Measurements from ENCODE around the gene HS3ST3A1.
"Not testable (repeated sequence)": the region's sequence is repeated elsewhere in the genome, so short reads cannot be mapped to it uniquely, and the experiment has no call there.

HS3ST3A1 gene

GRCh38 chr17:13575922-13576419 lies 25.8 kb downstream of the HS3ST3A1 start:
- H3K4me3 ChIP-seq (ENCODE audit: low read depth, low read length) = no peak overlapping the region

- H3K4me3 ChIP-seq (ENCODE audit: low read depth, low read length) = no peak overlapping the region
Observed at GRCh38 chr17:13575466-13575865, 26.3 kb downstream of the HS3ST3A1 start.

- H3K4me3 ChIP-seq (ENCODE audit: low read depth, low read length) = no peak overlapping the region
Observed at GRCh38 chr17:13572581-13572980, 29.1 kb downstream of the HS3ST3A1 start.

GRCh38 chr17:13569398-13570123 lies 32.2 kb downstream of the HS3ST3A1 start:
- no peak overlapping the region for H3K4me3 ChIP-seq (ENCODE audit: low read depth, low read length)

- no peak overlapping the region for H3K4me3 ChIP-seq (ENCODE audit: low read depth, low read length)
Observed at GRCh38 chr17:13568582-13569397, 32.9 kb downstream of the HS3ST3A1 start.

- H3K4me3 ChIP-seq (ENCODE audit: low read depth, low read length) = no peak overlapping the region
Observed at GRCh38 chr17:13563866-13564265, 37.9 kb downstream of the HS3ST3A1 start.

- no peak overlapping the region for H3K4me3 ChIP-seq (ENCODE audit: low read depth, low read length)
Observed at GRCh38 chr17:13562271-13562800, 39.4 kb downstream of the HS3ST3A1 start.

GRCh38 chr17:13561606-13562270 lies 40.0 kb downstream of the HS3ST3A1 start:
- H3K4me3 ChIP-seq (ENCODE audit: low read depth, low read length) = no peak overlapping the region

- H3K4me3 ChIP-seq (ENCODE audit: low read depth, low read length) = no peak overlapping the region
Observed at GRCh38 chr17:13560935-13561334, 40.8 kb downstream of the HS3ST3A1 start.

GRCh38 chr17:13558588-13558987 lies 43.1 kb downstream of the HS3ST3A1 start:
- no peak overlapping the region for H3K4me3 ChIP-seq (ENCODE audit: low read depth, low read length)

- no peak overlapping the region for H3K4me3 ChIP-seq (ENCODE audit: low read depth, low read length)
Observed at GRCh38 chr17:13557077-13557476, 44.7 kb downstream of the HS3ST3A1 start.

GRCh38 chr17:13554231-13554630 lies 47.5 kb downstream of the HS3ST3A1 start:
- no peak overlapping the region for H3K4me3 ChIP-seq (ENCODE audit: low read depth, low read length)

GRCh38 chr17:13550291-13550690 lies 51.4 kb downstream of the HS3ST3A1 start:
- H3K4me3 ChIP-seq (ENCODE audit: low read depth, low read length) = no peak overlapping the region

- H3K4me3 ChIP-seq (ENCODE audit: low read depth, low read length) = not testable (repeated sequence)
Observed at GRCh38 chr17:13548576-13548975, 53.2 kb downstream of the HS3ST3A1 start.

GRCh38 chr17:13546851-13547250 lies 54.9 kb downstream of the HS3ST3A1 start:
- H3K4me3 ChIP-seq (ENCODE audit: low read depth, low read length) = no peak overlapping the region

- no peak overlapping the region for H3K4me3 ChIP-seq (ENCODE audit: low read depth, low read length)
Observed at GRCh38 chr17:13545941-13546340, 55.8 kb downstream of the HS3ST3A1 start.

- H3K4me3 ChIP-seq (ENCODE audit: low read depth, low read length) = no peak overlapping the region
Observed at GRCh38 chr17:13544765-13545164, 57.0 kb downstream of the HS3ST3A1 start.

GRCh38 chr17:13544292-13544691 lies 57.4 kb downstream of the HS3ST3A1 start:
- H3K4me3 ChIP-seq (ENCODE audit: low read depth, low read length) = no peak overlapping the region

- no peak overlapping the region for H3K4me3 ChIP-seq (ENCODE audit: low read depth, low read length)
Observed at GRCh38 chr17:13542636-13543035, 59.1 kb downstream of the HS3ST3A1 start.

GRCh38 chr17:13541032-13541480 lies 60.7 kb downstream of the HS3ST3A1 start:
- H3K4me3 ChIP-seq (ENCODE audit: low read depth, low read length) = no peak overlapping the region

- H3K4me3 ChIP-seq (ENCODE audit: low read depth, low read length) = no peak overlapping the region
Observed at GRCh38 chr17:13540546-13540945, 61.2 kb downstream of the HS3ST3A1 start.
